ENCODE data around the gene PDE4B.
"Not testable (repeated sequence)": the region's sequence is repeated elsewhere in the genome, so short reads cannot be mapped to it uniquely, and the experiment has no call there.

Gene PDE4B

DNA sequence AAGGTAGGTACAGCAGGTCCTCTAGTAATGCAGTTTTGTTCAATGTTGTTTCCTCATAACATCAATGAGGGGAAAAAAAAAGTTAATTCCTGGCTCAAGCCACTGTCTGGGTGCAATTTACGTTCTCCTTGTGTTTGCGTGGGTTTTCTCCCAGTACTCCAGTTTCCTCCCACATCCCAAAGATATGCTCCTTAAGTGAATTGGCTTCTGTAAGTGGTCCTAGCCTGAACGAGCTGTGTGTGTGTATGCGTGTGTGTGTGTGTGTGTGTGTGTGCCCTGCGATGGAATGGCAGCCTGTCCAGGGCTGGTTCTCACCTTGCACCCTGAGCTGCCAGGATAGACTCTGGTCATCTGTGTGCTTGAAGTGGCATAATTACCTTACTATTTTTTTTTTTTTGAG lies 332.0 kb downstream of the PDE4B start:
- Histone ChIP-seq H3K9ac (ENCODE audit: low read depth, low read length, poor library complexity, severe bottlenecking) (no peak overlapping the region), H3K4me3 (ENCODE audit: low read length, poor library complexity, severe bottlenecking) (no peak overlapping the region), H3K4me2 (ENCODE audit: low read depth, low read length, poor library complexity, severe bottlenecking) (no peak overlapping the region), H4K20me1 (ENCODE audit: insufficient read depth, low read length, poor library complexity, severe bottlenecking) (no peaks in the 10 kb centered on the region), H3K9me3 (ENCODE audit: insufficient read depth, low read depth, low read length) (no peaks in the 10 kb centered on the region), H3K79me2 (ENCODE audit: insufficient read depth, low read length) (no peaks in the 10 kb centered on the region), H3K27me3 (ENCODE audit: insufficient read depth, low read length, poor library complexity, severe bottlenecking) (no peaks in the 10 kb centered on the region), H3K4me1 (ENCODE audit: insufficient read depth, low read length, poor library complexity, severe bottlenecking) (no peaks in the 10 kb centered on the region), H2AFZ (ENCODE audit: low read length) (no peak overlapping the region), H3K9me2 (replicated peaks; ENCODE audit: low read depth, low read length) (no peaks in the 10 kb centered on the region), H3K36me3 (ENCODE audit: insufficient read depth, low read length) (no peaks in the 10 kb centered on the region), H3F3A (ENCODE audit: low read depth) (no peaks in the 10 kb centered on the region)
- TF ChIP-seq, protein P1, sequence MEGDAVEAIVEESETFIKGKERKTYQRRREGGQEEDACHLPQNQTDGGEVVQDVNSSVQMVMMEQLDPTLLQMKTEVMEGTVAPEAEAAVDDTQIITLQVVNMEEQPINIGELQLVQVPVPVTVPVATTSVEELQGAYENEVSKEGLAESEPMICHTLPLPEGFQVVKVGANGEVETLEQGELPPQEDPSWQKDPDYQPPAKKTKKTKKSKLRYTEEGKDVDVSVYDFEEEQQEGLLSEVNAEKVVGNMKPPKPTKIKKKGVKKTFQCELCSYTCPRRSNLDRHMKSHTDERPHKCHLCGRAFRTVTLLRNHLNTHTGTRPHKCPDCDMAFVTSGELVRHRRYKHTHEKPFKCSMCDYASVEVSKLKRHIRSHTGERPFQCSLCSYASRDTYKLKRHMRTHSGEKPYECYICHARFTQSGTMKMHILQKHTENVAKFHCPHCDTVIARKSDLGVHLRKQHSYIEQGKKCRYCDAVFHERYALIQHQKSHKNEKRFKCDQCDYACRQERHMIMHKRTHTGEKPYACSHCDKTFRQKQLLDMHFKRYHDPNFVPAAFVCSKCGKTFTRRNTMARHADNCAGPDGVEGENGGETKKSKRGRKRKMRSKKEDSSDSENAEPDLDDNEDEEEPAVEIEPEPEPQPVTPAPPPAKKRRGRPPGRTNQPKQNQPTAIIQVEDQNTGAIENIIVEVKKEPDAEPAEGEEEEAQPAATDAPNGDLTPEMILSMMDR (conservative IDR thresholded peaks at IDR 0.05; ENCODE audit: low read length) = no peak
- no peak for TF ChIP-seq EZH2phosphoT487 (IDR thresholded peaks at IDR 0.05; ENCODE audit: borderline replicate concordance)

DNA sequence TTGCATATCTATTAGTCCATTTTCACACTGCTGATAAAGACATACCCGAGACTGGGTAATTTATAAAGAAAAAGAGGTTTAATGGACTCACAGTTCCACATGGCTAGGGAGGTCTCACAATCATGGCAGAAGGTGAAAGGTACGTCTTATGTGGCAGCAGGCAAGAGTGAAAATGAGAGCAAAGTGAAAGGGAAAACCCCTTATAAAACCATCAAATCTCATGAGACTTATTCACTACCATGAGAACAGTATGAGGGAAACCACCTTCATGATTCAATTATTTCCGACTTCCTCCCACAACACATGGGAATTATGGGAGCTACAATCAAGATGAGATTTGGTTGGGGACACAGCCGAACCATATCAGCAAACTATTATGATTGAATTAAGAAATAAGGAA lies 335.9 kb downstream of the PDE4B start:
- not testable (repeated sequence) for H2AFZ ChIP-seq (ENCODE audit: low read length); H3K9me3 ChIP-seq (ENCODE audit: insufficient read depth, low read depth, low read length); H3K4me3 ChIP-seq (ENCODE audit: low read length, poor library complexity, severe bottlenecking); H3F3A ChIP-seq (ENCODE audit: low read depth); H3K79me2 ChIP-seq (ENCODE audit: insufficient read depth, low read length); H3K27me3 ChIP-seq (ENCODE audit: insufficient read depth, low read length, poor library complexity, severe bottlenecking); H3K9ac ChIP-seq (ENCODE audit: low read depth, low read length, poor library complexity, severe bottlenecking); H3K4me1 ChIP-seq (ENCODE audit: insufficient read depth, low read length, poor library complexity, severe bottlenecking); H3K4me2 ChIP-seq (ENCODE audit: low read depth, low read length, poor library complexity, severe bottlenecking); H4K20me1 ChIP-seq (ENCODE audit: insufficient read depth, low read length, poor library complexity, severe bottlenecking); H3K9me2 ChIP-seq (replicated peaks; ENCODE audit: low read depth, low read length); H3K36me3 ChIP-seq (ENCODE audit: insufficient read depth, low read length)

GRCh38 chr1:66132324-66132723 lies 339.6 kb downstream of the PDE4B start:
- H3K4me3 ChIP-seq (ENCODE audit: low read length, poor library complexity, severe bottlenecking) = no peak overlapping the region
- H3K9me3 ChIP-seq (ENCODE audit: insufficient read depth, low read depth, low read length) = no peaks in the 10 kb centered on the region
- no peak overlapping the region for H3K9ac ChIP-seq (ENCODE audit: low read depth, low read length, poor library complexity, severe bottlenecking)
- H3K9me2 ChIP-seq (replicated peaks; ENCODE audit: low read depth, low read length) = no peaks in the 10 kb centered on the region
- no peaks in the 10 kb centered on the region for H3K27me3 ChIP-seq (ENCODE audit: insufficient read depth, low read length, poor library complexity, severe bottlenecking)
- no peak overlapping the region for H2AFZ ChIP-seq (ENCODE audit: low read length)
- H3K79me2 ChIP-seq (ENCODE audit: insufficient read depth, low read length) = no peaks in the 10 kb centered on the region
- no peak overlapping the region for H3K4me2 ChIP-seq (ENCODE audit: low read depth, low read length, poor library complexity, severe bottlenecking)
- no peaks in the 10 kb centered on the region for H4K20me1 ChIP-seq (ENCODE audit: insufficient read depth, low read length, poor library complexity, severe bottlenecking)
- peaks cover 6% of the 10 kb centered on the region for H3K4me1 ChIP-seq (ENCODE audit: insufficient read depth, low read length, poor library complexity, severe bottlenecking)
- no peaks in the 10 kb centered on the region for H3K36me3 ChIP-seq (ENCODE audit: insufficient read depth, low read length)
- H3F3A ChIP-seq (ENCODE audit: low read depth) = no peaks in the 10 kb centered on the region
- TF ChIP-seq, protein P1 (conservative IDR thresholded peaks at IDR 0.05; ENCODE audit: low read length) = no peak

DNA sequence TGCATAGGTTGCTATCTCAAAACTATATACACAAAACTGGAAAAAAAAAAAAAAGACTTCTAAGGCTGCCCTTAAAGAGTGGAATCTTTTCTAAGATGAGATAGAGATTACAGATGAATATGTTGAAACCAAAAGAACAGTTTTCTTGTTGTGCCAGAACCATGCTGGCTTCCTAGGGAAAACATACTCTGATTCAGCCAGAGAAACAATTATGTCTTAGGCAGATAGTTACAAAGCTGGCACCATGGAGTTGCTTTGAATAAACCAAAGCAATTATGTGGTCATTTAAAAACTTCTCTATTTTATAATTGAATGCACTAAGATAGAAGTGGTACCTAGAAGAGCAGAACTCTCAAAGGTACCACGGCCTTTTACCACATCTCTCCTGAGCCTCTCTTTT lies 341.3 kb downstream of the PDE4B start:
- H3K79me2 ChIP-seq (ENCODE audit: insufficient read depth, low read length) = no peaks in the 10 kb centered on the region
- no peak overlapping the region for H2AFZ ChIP-seq (ENCODE audit: low read length)
- TF ChIP-seq EZH2phosphoT487 (IDR thresholded peaks at IDR 0.05; ENCODE audit: borderline replicate concordance) = no peak
- TF ChIP-seq, protein P1 (conservative IDR thresholded peaks at IDR 0.05; ENCODE audit: low read length) = no peak
- no peaks in the 10 kb centered on the region for H3K9me2 ChIP-seq (replicated peaks; ENCODE audit: low read depth, low read length)
- H3K9ac ChIP-seq (ENCODE audit: low read depth, low read length, poor library complexity, severe bottlenecking) = no peak overlapping the region
- H3K36me3 ChIP-seq (ENCODE audit: insufficient read depth, low read length) = no peaks in the 10 kb centered on the region
- H3K4me1 ChIP-seq (ENCODE audit: insufficient read depth, low read length, poor library complexity, severe bottlenecking) = peaks cover 11% of the 10 kb centered on the region
- H3K27me3 ChIP-seq (ENCODE audit: insufficient read depth, low read length, poor library complexity, severe bottlenecking) = no peaks in the 10 kb centered on the region
- no peaks in the 10 kb centered on the region for H3F3A ChIP-seq (ENCODE audit: low read depth)
- H3K4me3 ChIP-seq (ENCODE audit: low read length, poor library complexity, severe bottlenecking) = no peak overlapping the region
- no peaks in the 10 kb centered on the region for H3K9me3 ChIP-seq (ENCODE audit: insufficient read depth, low read depth, low read length)
- H4K20me1 ChIP-seq (ENCODE audit: insufficient read depth, low read length, poor library complexity, severe bottlenecking) = no peaks in the 10 kb centered on the region
- no peak overlapping the region for H3K4me2 ChIP-seq (ENCODE audit: low read depth, low read length, poor library complexity, severe bottlenecking)

Measured in Loucy (cell line).